Right ventricle myocardium inferior (tissue), 1 donor: ENCODE data around the gene KRI1. TPM values are rescaled to one million over a fixed set of nuclear protein-coding genes. Genes with fewer than 3 reads are reported as not detected.
"Not testable (repeated sequence)": the region's sequence is repeated elsewhere in the genome, so short reads cannot be mapped to it uniquely, and the experiment has no call there.

ENCODE experiments used
- ATAC-seq: fragments of 200-7000 bp; cut with Tn5 transposase; one replicate; pipeline ENCODE4 v1.9.1; 2020; ENCODE audit warnings: mild to moderate bottlenecking, moderate library complexity
- DNase-seq: peaks from one replicate; pipeline ENCODE4 v3.0.0; 2021; ENCODE audit errors: missing footprints
- intact Hi-C: fragments of 100-400 bp; cut with DNase I; formaldehyde crosslinking; loops from one replicate; pipeline ENCODE4 v1.11.0; 2022
- total RNA-seq: library from RNA; stranded (reverse); fragmentation: NEBNext Ultra II Directional; extraction: Animal tissue kit (Norgen Biotek cat#: 25700); gene quantifications from one replicate; pipeline ENCODE4 v1.2.1, GENCODE V29; 2021
- donor health status: DM: no; HTN: yes; CAD: no; lungs with severe emphysema.

KRI1 gene
- total RNA-seq, 1 donor from 2014 or later: 10.8 TPM

DNA sequence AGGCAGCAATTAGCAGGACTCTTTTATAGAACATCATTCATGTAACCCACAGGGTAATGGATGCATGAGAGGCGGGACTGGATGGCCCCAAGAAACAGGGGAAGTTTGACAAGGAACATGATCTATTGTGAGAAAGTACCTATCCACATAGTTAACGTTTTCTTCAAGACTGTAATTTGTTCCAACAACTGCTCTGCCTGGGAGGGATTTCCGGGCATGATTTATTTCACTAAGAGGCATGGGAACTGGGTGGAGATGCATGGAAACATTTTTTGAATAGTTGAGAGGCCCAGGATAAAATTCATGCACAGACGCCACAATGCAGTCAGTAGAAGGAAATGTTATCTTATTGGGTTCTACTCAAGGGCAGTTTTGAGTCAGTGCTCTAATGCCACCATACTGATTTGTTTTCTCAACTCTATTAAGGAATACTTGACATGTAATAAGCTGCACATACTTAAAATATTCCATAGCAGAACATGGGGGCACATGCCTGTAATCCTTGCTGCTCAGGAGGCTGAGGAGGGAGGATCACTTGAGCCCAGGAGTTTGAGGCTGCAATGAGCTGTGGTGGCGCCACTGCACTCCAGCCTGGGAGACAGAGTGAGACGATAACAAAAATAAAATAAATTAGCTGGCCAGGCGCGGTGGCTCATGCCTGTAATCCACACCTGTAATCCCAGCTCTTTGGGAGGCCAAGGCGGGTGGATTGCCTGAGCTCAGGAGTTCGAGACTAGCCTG is 32.0 kb downstream of the KRI1 start:
- intact Hi-C loops: no loop called here
- no peak for DNase-seq
- no peak for ATAC-seq

DNA sequence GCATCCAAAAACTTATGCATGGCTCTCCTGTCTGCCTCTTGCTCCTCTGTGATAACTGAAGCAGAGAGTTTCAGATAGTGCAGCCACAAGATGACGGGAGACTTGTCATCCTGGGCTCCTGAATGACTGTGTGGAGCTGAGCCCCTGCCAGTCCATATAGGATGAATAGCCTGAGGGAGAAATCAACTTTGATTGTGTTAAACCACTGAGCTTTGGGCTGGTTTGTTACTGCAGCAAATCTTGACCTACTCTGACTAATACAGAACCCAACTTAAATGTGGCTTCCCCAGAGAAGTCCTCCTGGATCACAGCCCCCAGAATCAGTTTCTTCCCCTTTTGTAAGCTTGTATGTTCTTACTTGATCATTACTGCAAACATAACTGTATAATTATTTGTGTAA is 33.4 kb downstream of the KRI1 start:
- ATAC-seq: no peak
- intact Hi-C loops: no loop called here
- DNase-seq: no peak

DNA sequence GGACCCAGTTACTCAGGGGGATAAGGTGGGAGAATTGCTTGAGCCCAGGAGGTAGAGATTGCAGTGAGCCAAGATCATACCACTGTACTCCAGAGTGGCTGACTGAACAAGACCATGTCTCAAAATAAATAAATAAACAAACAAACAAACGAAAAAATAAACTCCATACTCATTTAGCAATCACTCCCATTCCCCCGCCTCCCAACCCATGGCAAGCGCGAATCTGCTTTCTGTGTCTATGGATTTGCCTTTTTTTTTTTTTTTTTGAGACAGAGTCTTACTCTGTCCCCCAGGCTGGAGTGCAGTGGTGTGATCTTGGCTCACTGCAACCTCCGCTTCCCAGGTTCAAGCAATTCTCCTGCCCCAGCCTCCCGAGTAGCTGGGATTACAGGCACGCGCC is 38.9 kb downstream of the KRI1 start:
- intact Hi-C loops, ATAC-seq, DNase-seq: not testable (repeated sequence)

DNA sequence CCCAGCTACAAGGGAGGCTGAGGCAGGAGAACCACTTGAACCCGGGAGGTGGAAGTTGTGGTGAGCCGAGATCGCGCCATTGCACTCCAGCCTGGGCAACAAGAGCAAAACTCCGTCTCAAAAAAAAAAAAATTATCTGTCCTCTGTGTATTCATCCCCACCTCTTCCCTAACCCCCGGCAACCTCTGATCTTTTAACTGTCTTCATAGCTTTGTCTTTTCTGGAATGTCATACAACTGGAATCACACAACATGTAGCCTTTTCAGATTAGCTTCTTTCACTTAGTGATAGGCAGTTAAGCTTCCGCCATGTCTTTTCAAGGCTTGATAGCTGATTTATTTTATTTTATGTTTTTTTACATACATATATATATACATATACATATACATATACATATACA is 40.2 kb downstream of the KRI1 start:
- ATAC-seq: no peak
- DNase-seq: no peak
- intact Hi-C loops: no loop called here

DNA sequence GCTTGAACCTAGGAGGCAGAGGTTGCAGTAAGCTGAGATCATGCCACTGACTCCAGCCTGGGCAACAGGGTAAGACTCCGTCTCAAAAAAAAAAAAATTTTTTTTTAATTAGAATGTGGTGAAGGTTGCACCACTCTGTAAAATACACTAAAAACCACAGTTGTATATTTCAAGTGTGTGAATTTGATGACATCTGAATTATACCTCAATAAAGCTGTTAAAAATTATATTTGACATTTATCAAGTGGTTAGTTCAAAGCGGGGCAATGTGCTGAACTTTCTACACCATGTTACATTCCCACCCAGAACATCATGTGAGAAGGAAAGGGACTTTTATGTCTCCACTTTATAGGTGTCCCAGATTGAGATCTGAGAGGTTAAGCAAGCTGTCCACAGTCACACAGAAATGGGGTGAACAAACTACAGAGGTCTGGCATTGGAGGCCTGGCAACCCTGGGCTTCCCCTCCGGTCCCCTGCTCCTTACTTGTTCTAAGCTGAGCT is 42.6 kb downstream of the KRI1 start:
- ATAC-seq: no peak
- intact Hi-C loops: no loop called here
- DNase-seq: no peak

DNA sequence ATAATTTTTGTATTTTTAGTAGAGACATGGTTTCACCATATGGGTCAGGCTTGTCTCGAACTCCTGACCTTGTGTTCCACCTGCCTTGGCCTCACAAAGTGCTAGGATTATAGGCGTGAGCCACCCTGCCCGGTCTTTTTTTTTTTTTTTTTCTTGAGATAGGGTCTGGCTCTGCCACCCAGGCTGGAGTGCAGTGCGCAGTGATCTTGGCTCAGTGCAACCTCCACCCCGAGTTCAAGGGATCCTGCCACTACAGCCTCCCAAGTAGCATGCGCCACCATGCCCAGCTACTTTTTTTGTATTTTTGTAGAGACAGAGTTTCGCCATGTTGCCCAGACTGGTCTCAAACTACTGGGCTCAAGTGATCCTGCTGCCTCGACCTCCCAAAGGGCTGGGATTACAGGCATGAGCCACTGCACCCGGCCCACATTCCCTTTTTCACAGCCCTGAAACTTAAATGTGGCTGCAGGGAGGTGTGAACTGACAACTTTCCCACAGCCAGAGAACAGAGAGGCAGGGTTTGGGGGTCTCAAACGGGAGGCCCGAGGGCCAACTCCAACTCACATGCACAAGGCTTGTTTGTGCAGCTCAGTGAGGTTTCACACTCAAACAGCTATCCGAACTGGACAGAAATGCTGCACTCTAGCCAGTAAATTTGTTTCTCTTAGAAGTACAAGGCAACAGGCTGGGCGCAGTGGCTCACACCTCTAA is 44.2 kb downstream of the KRI1 start:
- intact Hi-C loops: no loop called here
- no peak for ATAC-seq
- no peak for DNase-seq

DNA sequence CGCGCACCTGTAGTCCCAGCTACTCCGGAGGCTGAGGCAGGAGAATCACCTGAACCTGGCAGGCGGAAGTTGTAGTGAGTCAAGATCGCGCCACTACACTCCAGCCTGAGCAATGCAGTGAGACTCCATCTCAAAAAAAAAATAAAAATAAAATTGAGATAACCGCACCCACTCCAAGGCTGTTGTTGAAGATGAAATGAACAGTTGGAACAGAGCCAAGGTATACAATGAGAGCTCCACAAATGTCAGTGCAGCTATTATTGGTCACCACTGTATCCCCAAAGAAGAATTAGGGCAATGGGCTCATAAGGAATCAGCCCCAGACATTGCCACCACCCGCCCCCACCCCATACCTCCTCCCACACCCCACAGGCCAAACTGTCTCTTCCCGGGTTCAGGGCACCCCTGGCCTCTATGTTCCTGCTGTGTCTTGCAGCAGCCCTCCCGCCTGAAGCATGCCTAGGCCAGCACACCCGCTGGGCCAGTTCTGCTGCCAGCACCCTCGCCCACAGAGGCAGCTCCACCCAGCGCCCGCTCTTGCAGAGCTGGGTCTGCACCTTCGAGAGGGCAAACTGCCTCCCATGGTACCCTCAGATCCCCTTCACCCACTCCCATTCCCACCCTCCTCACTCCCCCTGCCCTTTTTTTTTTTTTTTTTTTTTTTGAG is 45.0 kb downstream of the KRI1 start:
- ATAC-seq (no peak), DNase-seq (no peak)
- intact Hi-C loops: no loop called here

DNA sequence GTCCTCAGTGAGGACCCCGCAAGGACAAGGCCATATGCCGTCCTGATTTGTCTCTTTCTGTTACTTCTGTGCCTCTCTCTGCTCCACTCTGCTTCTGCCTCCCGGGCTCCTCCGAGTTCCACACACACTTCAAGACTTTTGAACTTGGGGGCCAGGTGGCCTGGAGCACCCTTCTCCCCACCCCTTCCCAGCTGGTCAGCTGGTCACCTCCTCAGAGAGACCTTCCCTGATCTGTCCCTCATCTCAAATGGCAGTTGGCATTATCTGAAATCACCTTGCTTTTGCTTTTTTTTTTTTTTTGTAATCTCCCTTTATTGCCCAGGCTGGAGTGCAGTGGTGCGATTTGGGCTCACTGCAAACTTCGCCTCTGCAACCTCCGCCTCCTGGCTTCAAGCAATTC is 46.4 kb downstream of the KRI1 start:
- intact Hi-C loops: no loop called here
- ATAC-seq (no peak), DNase-seq (no peak)

DNA sequence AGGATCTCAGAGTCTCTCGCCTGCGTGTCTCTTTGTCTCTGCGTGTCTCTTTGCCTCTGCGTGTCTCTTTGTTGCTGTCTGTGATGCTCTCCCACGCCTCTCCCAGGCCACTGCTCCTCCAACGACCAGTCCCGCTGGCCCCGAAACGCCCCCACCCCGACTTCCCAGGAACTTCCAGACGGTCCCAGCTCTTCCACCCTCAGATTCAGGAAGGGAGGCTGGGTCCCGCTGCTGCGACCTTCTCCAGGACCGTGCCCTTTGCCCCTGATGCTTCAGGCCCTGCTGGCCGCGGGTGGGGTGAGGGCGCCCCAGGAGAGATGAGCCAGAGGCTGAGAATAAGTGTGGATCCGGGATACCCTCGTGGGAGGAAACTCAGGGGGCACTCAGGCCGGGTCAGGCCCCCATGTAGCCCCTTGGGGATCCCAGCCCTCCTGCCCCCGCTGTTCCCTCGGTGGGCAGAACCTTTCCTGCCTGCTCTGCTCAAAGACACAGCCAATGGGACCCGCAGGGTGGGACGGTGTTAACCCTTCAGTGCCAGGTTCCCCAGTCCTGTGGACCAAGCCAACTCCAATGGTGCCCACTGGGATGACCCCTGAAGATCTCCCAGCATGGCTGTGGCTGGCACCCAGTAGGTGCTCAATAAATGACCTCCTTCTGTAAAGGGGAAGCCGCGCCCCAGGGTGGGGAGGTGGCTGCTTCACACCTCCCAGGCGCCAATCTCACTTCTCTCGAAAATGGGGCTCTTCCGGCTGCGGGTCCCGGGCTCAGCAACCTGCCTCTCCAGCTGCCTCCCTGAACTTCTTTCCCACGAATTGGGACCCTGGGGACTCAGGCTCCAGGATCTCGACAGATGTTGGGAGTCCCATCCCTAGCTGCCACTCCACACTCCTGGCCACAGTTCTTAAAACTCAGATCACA is 47.1 kb downstream of the KRI1 start:
- ATAC-seq: peak; percentile 9
- DNase-seq: no peak
- intact Hi-C loops: no loop called here

DNA sequence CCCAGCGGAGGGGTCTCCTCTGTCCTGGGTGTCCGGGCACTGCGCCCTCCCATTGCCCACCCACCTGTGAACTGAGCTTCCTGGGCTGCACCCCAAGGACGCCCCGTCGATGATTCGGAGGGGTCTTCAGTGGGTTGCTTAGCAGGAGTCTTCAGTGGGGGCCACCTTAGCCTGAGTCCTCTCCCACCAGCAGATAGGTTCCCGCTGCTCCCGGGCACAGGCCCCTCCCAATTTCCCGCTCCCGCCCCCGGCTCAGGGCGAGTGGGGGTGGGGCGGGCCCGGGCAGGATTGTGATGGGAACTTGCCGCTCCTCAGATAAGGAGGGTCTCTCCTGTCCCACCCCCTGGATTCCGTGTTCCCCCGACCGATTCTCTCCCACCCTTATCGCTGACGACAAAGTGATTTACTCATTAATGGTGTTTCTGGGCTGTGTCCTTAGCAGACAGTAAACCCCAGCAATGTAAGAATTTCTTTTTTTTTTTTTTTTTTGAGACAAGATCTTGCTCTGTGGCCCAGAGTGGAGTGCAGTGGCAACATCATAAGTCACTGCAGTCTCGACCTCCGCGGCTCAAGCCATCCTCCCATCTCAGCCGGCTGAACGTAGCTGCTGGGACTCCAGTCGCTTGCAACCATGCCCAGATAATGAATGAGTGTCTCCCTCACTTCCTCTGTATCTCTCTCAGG is 47.9 kb downstream of the KRI1 start:
- intact Hi-C loops: no loop called here
- DNase-seq: no peak
- peak; percentile 32 for ATAC-seq

DNA sequence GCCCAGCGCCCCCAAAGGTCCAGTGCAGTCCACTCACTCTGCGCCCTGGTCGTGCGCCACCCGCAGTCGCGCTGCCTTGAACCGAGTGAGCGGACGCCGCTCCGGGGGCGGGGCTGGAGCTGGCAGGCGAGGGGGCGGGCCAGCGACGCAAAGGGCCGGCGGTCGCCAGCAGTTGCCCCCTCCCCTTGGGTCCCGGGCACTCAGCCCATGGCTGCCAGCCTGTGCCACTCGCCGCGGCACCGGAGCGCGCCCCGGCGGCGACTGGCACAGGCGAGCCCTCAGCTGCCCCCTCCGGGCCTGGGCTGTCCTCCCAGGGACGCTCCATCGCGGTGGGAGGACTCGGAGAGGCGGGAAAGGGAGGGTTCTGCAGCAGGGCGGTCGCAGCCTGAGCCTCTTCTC is 48.5 kb downstream of the KRI1 start, which contains the start of gene S1PR5:
S1PR5 (minus strand) TSS at position 87 of the 399 bp plus-strand sequence. CDS start 2,436 bp downstream, outside the sequence.
- intact Hi-C loops: no loop called here
- DNase-seq (no peak), ATAC-seq (no peak)

DNA sequence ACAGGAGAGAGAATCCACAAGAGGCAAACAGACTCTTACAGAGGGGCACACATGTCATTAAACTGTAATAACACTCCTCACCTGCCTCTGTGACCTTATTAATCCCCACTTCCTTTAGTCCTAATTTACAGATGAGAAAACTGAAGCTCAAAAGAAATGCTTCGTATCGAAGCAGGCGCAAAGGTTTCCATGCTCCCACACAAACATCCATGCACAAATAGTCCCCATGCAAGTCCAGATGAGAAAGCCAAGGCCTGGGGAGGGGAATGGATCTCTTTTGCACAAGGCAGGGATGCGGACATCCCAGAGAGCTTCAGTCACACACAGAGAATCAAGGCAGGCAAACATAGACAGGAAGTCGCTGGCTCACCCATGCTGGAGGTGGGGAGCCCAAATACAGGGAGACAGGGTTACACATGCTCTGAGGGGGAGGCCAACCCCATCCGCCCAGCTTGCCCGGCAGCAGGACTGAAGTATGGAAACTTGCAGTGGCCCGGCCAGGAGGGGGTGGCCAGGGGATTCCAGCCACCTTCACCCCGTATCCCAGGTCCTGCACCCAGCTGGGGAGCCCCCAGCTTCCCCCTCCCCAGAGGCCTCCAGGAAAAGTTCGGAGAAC is 49.0 kb downstream of the KRI1 start:
- no peak for ATAC-seq
- intact Hi-C loops: no loop called here
- DNase-seq: no peak

DNA sequence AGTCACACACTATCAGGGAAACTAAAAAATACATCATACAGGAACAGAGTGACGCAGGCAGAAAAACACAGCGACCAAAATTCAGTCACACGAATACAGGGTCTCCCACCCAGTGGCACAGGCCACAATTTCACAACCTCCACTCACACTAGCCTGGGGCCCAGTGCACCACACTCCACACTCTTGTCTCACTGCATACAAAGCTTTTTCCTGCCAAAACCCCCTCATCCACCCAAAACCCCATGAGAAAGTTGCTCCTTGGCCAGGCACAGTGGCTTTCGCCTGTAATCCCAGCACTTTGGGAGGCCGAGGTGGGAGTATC is 49.8 kb downstream of the KRI1 start:
- intact Hi-C loops: no loop called here
- DNase-seq (no peak), ATAC-seq (no peak)

DNA sequence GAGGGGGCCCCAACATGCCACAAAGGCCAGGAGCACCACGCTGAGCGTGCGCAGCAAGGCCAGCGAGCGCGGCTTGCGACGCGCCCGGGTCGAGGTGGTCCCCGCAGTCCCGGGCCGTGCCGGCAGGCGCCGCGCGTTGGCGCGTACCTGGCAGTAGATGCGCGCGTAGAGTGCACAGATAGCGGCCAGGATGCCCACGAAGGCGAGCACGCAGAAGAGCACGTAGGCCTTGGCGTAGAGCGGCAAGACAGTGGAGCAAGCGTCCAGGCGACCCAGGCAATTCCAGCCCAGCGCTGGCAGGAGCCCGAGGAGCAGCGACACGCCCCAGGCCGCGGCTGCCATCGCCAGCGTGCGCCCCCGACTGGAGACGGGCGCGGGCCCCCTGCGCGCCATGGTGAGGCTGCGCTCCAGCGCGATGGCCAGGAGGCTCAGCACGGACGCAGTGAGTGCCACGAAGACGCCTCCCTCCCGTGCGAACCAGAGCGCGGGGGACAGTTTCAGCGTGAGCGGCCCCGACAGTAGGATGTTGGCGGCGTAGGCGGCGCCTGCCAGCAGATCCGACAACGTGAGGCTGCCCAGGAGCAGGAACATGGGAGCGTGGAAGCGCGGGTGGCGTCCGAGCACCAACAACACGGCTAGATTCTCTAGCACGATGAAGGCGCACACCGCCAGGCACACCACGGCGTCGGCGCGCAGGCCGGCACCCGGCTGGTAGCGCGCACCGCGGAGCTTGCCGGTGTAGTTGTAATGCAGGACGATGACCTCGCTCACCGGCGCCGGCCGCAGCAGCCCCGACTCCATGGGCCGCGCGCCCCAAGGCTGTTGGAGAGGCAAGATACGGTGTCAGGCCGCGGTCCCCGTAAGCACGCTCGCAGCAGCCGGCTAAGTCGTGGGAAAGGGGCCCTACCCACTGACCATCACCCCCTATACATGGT is 51.3 kb downstream of the KRI1 start:
- DNase-seq (no peak), ATAC-seq (no peak)
- intact Hi-C loops: no loop called here

DNA sequence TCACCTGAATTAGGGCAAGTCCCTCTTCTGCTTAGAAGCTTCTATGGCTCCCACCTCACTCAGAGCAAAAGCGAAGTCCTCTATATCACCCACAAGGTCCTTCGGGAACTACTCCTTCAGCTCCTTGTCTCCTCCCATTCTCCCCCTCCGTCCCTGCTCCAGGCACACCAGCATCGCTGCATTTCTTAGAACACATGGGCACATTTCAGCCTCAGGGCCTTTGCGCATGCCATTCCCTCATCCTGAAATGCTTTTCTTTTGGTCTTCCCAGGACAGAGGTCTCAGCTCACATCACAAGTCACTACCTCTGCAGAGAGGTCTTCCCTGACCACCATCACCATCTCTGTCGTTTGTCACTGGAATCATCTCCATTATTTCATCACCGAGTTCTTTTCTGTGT is 52.6 kb downstream of the KRI1 start:
- no peak for ATAC-seq
- intact Hi-C loops: no loop called here
- no peak for DNase-seq

DNA sequence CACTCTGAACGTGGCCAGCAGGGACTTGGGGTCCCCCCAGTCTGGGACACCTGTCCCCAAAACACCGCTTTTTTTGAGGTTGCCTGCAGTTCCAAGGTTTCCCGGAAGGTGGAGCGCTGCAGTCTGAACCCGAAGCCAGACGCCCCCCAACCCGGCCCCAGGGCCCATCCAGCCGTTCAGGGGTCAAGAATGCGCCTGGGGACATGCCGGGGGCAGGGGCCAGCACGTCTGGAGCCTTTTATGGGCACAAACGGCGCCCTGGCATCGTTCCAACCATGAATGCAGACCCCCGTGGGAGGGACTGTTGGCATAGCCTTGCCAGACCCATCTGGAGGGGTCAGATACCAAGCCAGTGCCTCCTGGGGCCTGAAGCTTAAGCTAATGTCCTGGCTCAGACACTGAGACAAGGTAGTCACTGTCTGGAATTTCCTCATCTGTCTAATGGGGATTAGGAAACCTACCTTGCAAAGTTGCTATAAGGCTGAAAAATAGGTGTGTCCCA is 55.5 kb downstream of the KRI1 start:
- intact Hi-C loops: no loop called here
- DNase-seq (no peak), ATAC-seq (no peak)

DNA sequence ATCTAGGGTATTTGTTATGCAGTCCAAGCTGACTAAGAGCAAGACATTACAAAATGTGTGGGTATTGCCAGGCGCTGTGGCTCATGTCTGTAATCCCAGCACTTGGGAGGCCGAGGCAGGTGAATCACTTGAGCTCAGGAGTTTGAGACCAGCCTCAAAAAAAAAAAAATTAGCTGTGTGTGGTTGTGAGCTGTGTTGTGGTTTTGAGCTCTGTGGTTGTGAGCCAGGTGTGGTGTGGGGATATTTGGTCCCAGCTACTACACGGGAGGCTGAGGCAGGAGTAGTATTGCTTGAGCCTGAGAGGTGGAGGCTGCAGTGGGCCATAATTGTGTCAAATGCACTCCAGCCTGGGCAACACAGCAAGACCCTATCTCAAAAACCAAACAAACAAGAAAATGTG is 57.1 kb downstream of the KRI1 start:
- intact Hi-C loops: no loop called here
- ATAC-seq: no peak
- DNase-seq: no peak
